Neural crest cell (in vitro differentiated cells): Measurements from ENCODE around the gene S100A1. TPM values are rescaled to one million over a fixed set of nuclear protein-coding genes. Genes with fewer than 3 reads are reported as not detected.
"Not testable (repeated sequence)": the region's sequence is repeated elsewhere in the genome, so short reads cannot be mapped to it uniquely, and the experiment has no call there.

Source experiments
- DNase-seq: peaks from one replicate; pipeline ENCODE4 v3.0.0; 2021; ENCODE audit warnings: low read depth, mixed read lengths, low spot score
- H3K27ac Mint-ChIP-seq: one replicate; pipeline ENCODE4 v1.8.0; 2021; ENCODE audit warnings: mild to moderate bottlenecking, mixed read lengths; ENCODE audit not compliant: unreplicated experiment
- H3K27me3 Mint-ChIP-seq: 2 replicates; pipeline ENCODE4 v1.8.0; 2021; ENCODE audit warnings: low read depth, mild to moderate bottlenecking, mixed read lengths
- H3K36me3 Mint-ChIP-seq: 2 replicates; pipeline ENCODE4 v1.8.0; 2021; ENCODE audit warnings: low read depth, mild to moderate bottlenecking, mixed read lengths
- H3K4me1 Mint-ChIP-seq: 2 replicates; pipeline ENCODE4 v1.8.0; 2021; ENCODE audit warnings: mixed read lengths
- H3K4me3 Mint-ChIP-seq: one replicate; pipeline ENCODE4 v1.8.0; 2021; ENCODE audit warnings: mild to moderate bottlenecking, mixed read lengths
- H3K9me3 Mint-ChIP-seq: 2 replicates; pipeline ENCODE4 v1.8.0; 2021; ENCODE audit warnings: mixed read lengths
- long read RNA-seq: library from polyadenylated mRNA; unstranded; transcript quantifications from one replicate; pipeline ENCODE4 v2.0.0, GENCODE V29; 2020
- total RNA-seq: library from RNA; stranded (reverse); gene quantifications from 2 replicates; pipeline ENCODE4 v1.2.1, GENCODE V29; 2021
- TF ChIP-seq, protein P1 (sequence below): fragments of 200-600 bp; sonication (generic); conservative IDR thresholded peaks from 2 replicates; pipeline ENCODE4 v1.5.0; 2021; ENCODE audit warnings: antibody characterized with exemption, mild to moderate bottlenecking

Gene S100A1
- not detected in 2 replicates for total RNA-seq
- long read RNA-seq: 0 reads

DNA sequence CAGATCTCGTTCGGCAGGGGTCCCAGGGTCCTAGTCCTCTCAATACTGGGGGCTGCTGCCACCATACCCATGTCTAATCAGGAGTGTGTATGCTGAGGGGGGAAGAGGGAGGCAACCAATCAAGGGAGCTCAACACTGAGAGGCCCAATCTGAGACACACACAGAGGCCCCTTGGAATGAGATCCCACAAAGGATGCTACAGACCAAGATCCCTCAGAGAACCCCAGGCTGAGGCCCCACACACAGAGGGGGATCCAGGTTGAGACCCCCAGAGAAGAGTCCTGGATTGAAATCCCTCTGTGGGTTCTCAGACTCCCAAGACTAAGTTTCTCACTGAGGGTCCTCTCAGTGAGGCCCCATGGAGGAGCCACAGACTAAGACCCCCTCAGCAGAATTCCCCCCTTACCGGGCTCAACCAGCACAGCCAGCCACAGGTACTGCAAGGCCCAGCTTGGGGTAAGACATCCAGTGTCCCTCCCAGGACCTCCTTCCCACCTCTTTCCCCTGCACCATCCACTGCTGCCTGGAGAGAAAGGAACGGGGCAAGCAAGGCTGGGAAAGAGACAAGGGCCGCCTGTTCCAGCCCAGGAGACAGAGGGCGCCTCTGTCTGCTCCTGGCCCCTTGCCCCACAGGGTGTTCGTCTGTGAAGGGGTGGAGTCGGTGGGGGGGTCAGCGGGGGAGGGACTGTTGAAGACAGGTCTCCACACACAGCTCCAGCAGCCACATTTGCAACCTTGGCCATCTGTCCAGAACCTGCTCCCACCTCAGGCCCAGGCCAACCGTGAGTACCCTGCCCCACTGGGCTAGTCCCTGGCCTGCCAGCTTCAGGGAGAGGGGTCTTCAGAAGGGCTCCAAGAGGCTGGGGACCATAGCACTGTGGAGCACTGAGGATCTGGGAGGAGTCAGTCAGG, at the start of gene S100A1:
TSS of gene S100A1 (plus strand) at position 720 of the 912 bp plus-strand sequence. CDS start 2,088 bp downstream, outside the sequence.
- H3K27ac Mint-ChIP-seq: peak within 1 kb of the TSS; percentile 96

DNA sequence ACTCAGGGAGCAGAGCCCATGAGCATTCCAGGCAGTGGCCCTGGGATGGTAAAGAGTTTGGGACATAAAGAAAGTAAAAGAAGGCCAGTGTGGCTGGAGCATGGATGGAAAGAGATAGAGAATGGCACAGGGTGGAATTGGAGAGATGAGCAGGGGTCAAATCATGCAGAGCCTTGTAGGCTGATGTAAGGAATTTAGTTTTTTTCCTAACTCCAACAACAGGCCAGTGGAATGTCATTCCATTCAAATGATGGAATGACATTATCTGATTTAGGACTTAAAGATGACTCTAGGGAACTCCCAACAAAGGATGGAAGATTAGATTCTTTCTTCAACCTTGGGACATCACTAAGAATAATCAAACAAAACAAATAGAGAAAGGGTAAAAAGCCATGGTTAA, 49.7 kb upstream of the S100A1 start:
- H3K27ac Mint-ChIP-seq: no peak overlapping the region
- no peak for DNase-seq
- no peaks in the 10 kb centered on the region for H3K27me3 Mint-ChIP-seq
- no peaks in the 10 kb centered on the region for H3K36me3 Mint-ChIP-seq
- H3K4me3 Mint-ChIP-seq: no peak overlapping the region
- H3K4me1 Mint-ChIP-seq: peaks cover 12% of the 10 kb centered on the region
- TF ChIP-seq, protein P1, sequence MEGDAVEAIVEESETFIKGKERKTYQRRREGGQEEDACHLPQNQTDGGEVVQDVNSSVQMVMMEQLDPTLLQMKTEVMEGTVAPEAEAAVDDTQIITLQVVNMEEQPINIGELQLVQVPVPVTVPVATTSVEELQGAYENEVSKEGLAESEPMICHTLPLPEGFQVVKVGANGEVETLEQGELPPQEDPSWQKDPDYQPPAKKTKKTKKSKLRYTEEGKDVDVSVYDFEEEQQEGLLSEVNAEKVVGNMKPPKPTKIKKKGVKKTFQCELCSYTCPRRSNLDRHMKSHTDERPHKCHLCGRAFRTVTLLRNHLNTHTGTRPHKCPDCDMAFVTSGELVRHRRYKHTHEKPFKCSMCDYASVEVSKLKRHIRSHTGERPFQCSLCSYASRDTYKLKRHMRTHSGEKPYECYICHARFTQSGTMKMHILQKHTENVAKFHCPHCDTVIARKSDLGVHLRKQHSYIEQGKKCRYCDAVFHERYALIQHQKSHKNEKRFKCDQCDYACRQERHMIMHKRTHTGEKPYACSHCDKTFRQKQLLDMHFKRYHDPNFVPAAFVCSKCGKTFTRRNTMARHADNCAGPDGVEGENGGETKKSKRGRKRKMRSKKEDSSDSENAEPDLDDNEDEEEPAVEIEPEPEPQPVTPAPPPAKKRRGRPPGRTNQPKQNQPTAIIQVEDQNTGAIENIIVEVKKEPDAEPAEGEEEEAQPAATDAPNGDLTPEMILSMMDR: no peak
- no peaks in the 10 kb centered on the region for H3K9me3 Mint-ChIP-seq

More for the DNA sequence above, at the start of gene S100A1:
- Mint-ChIP-seq H3K36me3 (no peaks in the 10 kb centered on the region), H3K27me3 (no peaks in the 10 kb centered on the region), H3K4me1 (peaks cover 43% of the 10 kb centered on the region), H3K9me3 (no peaks in the 10 kb centered on the region), H3K4me3 (peak within 1 kb of the TSS; percentile 90)
- no peak for DNase-seq
- TF ChIP-seq, protein P1: no peak

GRCh38 chr1:153578936-153579335, 49.3 kb upstream of the S100A1 start:
- no peaks in the 10 kb centered on the region for H3K9me3 Mint-ChIP-seq
- TF ChIP-seq, protein P1: no peak
- no peak overlapping the region for H3K4me3 Mint-ChIP-seq
- H3K27me3 Mint-ChIP-seq: no peaks in the 10 kb centered on the region
- DNase-seq: no peak
- no peak overlapping the region for H3K27ac Mint-ChIP-seq
- H3K4me1 Mint-ChIP-seq: peaks cover 16% of the 10 kb centered on the region
- H3K36me3 Mint-ChIP-seq: no peaks in the 10 kb centered on the region

GRCh38 chr1:153582836-153583235, 45.4 kb upstream of the S100A1 start:
- peaks cover 40% of the 10 kb centered on the region for H3K4me1 Mint-ChIP-seq
- not testable (repeated sequence) for DNase-seq, H3K27ac Mint-ChIP-seq, H3K4me3 Mint-ChIP-seq, H3K36me3 Mint-ChIP-seq, H3K9me3 Mint-ChIP-seq, H3K27me3 Mint-ChIP-seq

GRCh38 chr1:153583514-153583913, 44.7 kb upstream of the S100A1 start:
- peak overlapping the region; percentile 38 for H3K4me3 Mint-ChIP-seq
- not testable (repeated sequence) for DNase-seq, H3K27me3 Mint-ChIP-seq, H3K27ac Mint-ChIP-seq, H3K36me3 Mint-ChIP-seq, H3K9me3 Mint-ChIP-seq
- H3K4me1 Mint-ChIP-seq: peaks cover 39% of the 10 kb centered on the region

- Mint-ChIP-seq H3K36me3 (no peaks in the 10 kb centered on the region), H3K4me1 (peaks cover 39% of the 10 kb centered on the region), H3K27ac (no peak overlapping the region), H3K4me3 (no peak overlapping the region), H3K27me3 (no peaks in the 10 kb centered on the region), H3K9me3 (no peaks in the 10 kb centered on the region)
- no peak for DNase-seq
- TF ChIP-seq, protein P1: no peak
Observed at GRCh38 chr1:153583976-153584375, 44.3 kb upstream of the S100A1 start.
